ENCODE results near the gene CEBPA.
"Not testable (repeated sequence)": the region's sequence is repeated elsewhere in the genome, so short reads cannot be mapped to it uniquely, and the experiment has no call there.

Gene CEBPA

GRCh38 chr19:33300009-33300893, 2.1 kb downstream of the CEBPA start:
- no peak for DNase-seq

- DNase-seq: no peak
Observed at GRCh38 chr19:33299051-33299688, 3.2 kb downstream of the CEBPA start.

- DNase-seq: no peak
Observed at GRCh38 chr19:33298146-33298911, 4.0 kb downstream of the CEBPA start.

GRCh38 chr19:33297401-33298145, 4.8 kb downstream of the CEBPA start:
- no peak for DNase-seq

- no peak for DNase-seq
Observed at GRCh38 chr19:33296488-33296971, 5.8 kb downstream of the CEBPA start.

GRCh38 chr19:33295621-33296487, 6.5 kb downstream of the CEBPA start:
- DNase-seq: no peak

- DNase-seq: not testable (repeated sequence)
Observed at GRCh38 chr19:33295046-33295445, 7.3 kb downstream of the CEBPA start.

GRCh38 chr19:33294058-33294798, 8.1 kb downstream of the CEBPA start:
- no peak for DNase-seq

GRCh38 chr19:33293255-33294057, 8.9 kb downstream of the CEBPA start:
- no peak for DNase-seq

GRCh38 chr19:33292595-33293254, 9.6 kb downstream of the CEBPA start:
- DNase-seq: no peak

GRCh38 chr19:33291623-33292534, 10.5 kb downstream of the CEBPA start:
- no peak for DNase-seq

- DNase-seq: no peak
Observed at GRCh38 chr19:33290956-33291622, 11.2 kb downstream of the CEBPA start.

- no peak for DNase-seq
Observed at GRCh38 chr19:33290082-33290815, 12.1 kb downstream of the CEBPA start.

GRCh38 chr19:33289261-33289660, 13.1 kb downstream of the CEBPA start:
- DNase-seq: no peak

GRCh38 chr19:33288666-33289065, 13.7 kb downstream of the CEBPA start:
- no peak for DNase-seq

GRCh38 chr19:33287927-33288326, 14.4 kb downstream of the CEBPA start:
- DNase-seq: no peak

- DNase-seq: no peak
Observed at GRCh38 chr19:33287438-33287837, 14.9 kb downstream of the CEBPA start.
